Right ventricle myocardium superior (tissue), 1 donor: ENCODE results near the gene C7orf33. TPM values are rescaled to one million over a fixed set of nuclear protein-coding genes. Genes with fewer than 3 reads are reported as not detected.
A peak's percentile ranks its signal among the peaks of the same experiment; 100 is the strongest.

Experiments
- ATAC-seq: fragments of 200-7000 bp; cut with Tn5 transposase; one replicate; pipeline ENCODE4 v1.9.1; 2020; ENCODE audit warnings: mild to moderate bottlenecking; ENCODE audit not compliant: poor library complexity
- DNase-seq: peaks from one replicate; pipeline ENCODE4 v3.0.0-alpha.2; 2020
- intact Hi-C: fragments of 100-400 bp; cut with DNase I; formaldehyde crosslinking; loops from one replicate; pipeline ENCODE4 v1.11.2; 2022
- total RNA-seq: library from RNA; stranded (reverse); fragmentation: NEBNext Ultra II Directional; extraction: Animal tissue kit (Norgen Biotek cat#: 25700); gene quantifications from one replicate; pipeline ENCODE4 v1.2.1, GENCODE V29; 2021
- donor health status: DM: no; HTN: yes; CAD: no; lungs with severe emphysema.

C7orf33 gene
- total RNA-seq, 1 donor from 2014 or later: not detected

DNA sequence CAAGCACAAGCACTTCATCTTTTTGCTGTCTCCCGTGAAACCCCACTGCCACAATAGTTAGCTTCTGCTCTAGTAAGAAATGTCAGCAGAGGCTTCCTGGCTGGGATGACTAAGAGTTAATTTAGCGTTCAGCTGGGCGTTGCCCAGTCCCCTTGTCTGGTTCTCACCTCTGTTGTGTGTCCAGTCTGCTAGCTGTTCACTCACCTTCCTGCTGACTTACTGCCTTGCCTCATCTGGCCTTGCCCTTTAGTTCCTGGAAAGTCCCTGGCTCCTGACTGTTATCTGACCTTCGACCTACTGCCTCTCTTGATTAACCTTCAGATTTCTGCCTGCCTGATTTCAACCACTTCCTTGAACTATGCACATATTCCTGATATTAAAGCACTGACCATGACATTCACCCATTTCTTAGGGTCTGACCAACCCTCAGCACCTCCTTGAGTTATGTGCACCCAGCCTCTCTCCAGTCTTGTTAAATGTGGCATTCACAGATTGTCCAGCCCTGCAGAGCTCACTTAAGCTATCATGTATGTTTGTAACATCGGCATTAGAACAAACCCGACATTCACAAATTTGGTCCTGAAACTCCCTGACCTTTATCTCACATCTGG, 30.3 kb downstream of the C7orf33 start:
- intact Hi-C loops: no loop called here
- ATAC-seq (no peak), DNase-seq (no peak)

DNA sequence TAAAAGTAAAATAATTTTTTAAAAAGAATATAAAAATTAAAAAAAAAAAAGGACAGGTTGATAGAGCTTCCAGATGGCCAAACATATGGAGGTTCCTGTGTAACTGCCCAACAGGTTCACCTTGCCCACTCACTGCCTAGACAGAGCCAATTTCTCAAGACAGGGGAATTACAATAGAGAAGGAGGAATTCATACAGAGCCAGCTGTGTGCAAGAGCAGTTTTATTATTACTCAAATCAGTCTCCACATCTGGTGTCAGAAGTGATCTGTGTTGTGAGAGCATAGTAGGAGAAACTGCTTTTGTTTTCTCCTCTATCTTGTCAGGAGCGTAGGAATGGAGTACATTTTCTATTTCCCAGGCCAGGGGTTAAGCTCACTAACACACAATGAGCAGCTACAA, 31.0 kb downstream of the C7orf33 start:
- DNase-seq (no peak), ATAC-seq (no peak)
- intact Hi-C loops: no loop called here

GRCh38 chr7:148622887-148623585, 32.5 kb downstream of the C7orf33 start:
- intact Hi-C loops: no loop called here
- no peak for DNase-seq
- ATAC-seq: no peak

- DNase-seq: no peak
- intact Hi-C loops: no loop called here
- ATAC-seq: no peak
These were observed 33.2 kb downstream of the C7orf33 start for GRCh38 chr7:148623586-148624282.

GRCh38 chr7:148624735-148625134, 34.2 kb downstream of the C7orf33 start:
- intact Hi-C loops: no loop called here
- no peak for DNase-seq
- no peak for ATAC-seq

GRCh38 chr7:148625342-148625741, 34.8 kb downstream of the C7orf33 start:
- ATAC-seq (no peak), DNase-seq (no peak)
- intact Hi-C loops: no loop called here

DNA sequence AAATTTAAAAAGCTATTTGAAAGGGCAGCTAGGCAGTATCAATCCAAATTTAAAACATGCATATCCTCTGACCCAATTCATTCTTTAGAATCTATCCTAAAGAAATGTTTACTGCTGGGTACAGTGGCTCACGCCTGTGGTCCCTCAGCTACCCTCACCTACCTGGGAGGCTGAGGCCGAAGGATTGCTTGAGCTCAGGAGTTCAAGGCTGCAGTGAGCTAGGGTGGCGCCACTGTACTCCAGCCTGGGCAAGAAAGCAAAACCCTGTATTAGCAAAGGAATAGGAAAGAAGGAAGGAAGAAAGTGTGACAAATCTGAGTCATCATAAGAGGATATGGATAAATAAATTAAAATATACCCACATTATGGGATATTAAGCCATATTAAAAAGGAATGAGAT, 36.3 kb downstream of the C7orf33 start:
- no peak for ATAC-seq
- intact Hi-C loops: no loop called here

DNA sequence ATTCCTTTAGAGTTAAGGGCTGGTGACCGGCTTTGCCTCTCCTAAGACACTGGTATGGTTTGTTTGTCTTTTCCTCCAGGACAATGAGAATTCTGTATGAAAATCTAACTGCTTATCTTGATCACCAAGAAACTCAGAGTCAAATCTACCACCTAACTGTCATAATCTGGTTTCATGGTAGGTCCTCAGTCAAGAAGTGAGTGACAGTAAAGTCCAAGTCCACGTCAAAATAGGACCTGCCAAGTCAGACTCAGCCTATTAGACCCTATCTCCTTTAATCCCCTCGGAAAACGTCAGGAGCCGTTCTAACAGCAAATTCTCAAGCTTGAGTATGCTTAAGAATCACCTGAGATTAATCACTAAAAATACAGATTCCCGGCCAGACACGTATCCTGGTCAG, 37.4 kb downstream of the C7orf33 start:
- intact Hi-C loops: no loop called here
- ATAC-seq (no peak), DNase-seq (no peak)

More for the DNA sequence above, 36.3 kb downstream of the C7orf33 start:
- DNase-seq: no peak

- no peak for ATAC-seq
- intact Hi-C loops: no loop called here
- DNase-seq: no peak
These were observed 39.5 kb downstream of the C7orf33 start for GRCh38 chr7:148630078-148630477.

GRCh38 chr7:148633761-148634160, 43.2 kb downstream of the C7orf33 start:
- ATAC-seq (no peak), DNase-seq (no peak)
- intact Hi-C loops: no loop called here

GRCh38 chr7:148637094-148637493, 46.5 kb downstream of the C7orf33 start:
- intact Hi-C loops: no loop called here
- DNase-seq (no peak), ATAC-seq (no peak)

- intact Hi-C loops: no loop called here
- no peak for ATAC-seq
- no peak for DNase-seq
These were observed 55.3 kb downstream of the C7orf33 start for GRCh38 chr7:148645898-148646297.

DNA sequence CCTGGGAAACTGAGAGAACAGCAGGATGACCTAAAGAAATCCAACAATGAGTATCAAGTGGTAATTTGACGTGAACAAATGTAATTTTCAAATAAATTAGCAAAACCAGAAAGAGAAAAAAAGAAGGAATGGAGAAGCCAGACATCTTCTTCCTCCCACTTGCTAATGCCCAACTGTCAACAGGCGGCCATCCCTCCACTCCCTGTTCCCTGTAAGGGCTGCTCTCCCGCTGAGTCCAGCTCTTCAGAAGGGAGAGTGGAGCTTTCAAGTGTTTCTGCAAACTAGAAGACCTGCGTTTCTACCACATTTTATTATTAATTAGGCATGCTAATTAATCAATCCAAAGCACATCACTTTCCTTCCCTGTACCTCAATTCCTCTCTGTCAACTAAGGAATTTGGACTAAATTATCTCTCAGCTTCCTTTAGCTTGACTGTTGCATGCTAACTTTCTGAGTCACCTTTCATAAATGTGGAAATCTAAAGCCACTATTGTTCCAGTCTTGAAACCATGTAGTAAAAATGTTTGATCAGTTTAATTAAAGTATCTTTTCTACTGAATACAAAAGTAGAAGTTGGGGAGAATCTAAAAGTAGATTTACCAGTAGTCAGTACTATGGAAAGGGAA, 59.8 kb downstream of the C7orf33 start:
- intact Hi-C loops: no loop called here
- no peak for ATAC-seq
- no peak for DNase-seq

- DNase-seq (no peak), ATAC-seq (no peak)
- intact Hi-C loops: no loop called here
These were observed 62.2 kb downstream of the C7orf33 start for GRCh38 chr7:148652773-148653172.

GRCh38 chr7:148657929-148658328, 67.4 kb downstream of the C7orf33 start:
- DNase-seq: no peak
- intact Hi-C loops: no loop called here
- ATAC-seq: no peak

DNA sequence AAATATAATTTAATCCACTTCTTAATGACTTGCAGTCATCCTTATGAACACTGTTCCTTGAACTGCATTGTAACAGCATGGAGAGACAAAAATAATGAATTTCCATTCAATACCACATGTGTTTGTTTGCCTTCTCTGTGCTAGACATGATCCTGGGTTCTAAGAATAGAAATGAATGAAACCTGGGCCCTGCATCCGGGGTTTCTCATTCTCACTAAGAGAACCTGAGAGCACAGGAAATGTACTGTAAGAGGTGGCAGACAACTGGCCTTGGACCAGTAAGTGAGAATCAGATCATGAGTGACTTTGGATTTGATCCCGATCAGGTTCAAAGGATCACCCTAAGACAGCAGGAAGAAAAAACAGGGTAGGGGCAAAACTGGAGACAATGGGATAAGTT, 70.9 kb downstream of the C7orf33 start:
- intact Hi-C loops: no loop called here
- no peak for DNase-seq
- ATAC-seq: no peak

- DNase-seq: no peak
- no peak for ATAC-seq
- intact Hi-C loops: no loop called here
These were observed 72.1 kb downstream of the C7orf33 start for GRCh38 chr7:148662646-148663045.

- ATAC-seq: peak; percentile 68
- DNase-seq: peak; percentile 54
- intact Hi-C loops: no loop called here
These were observed 73.8 kb downstream of the C7orf33 start for GRCh38 chr7:148664324-148664723.

DNA sequence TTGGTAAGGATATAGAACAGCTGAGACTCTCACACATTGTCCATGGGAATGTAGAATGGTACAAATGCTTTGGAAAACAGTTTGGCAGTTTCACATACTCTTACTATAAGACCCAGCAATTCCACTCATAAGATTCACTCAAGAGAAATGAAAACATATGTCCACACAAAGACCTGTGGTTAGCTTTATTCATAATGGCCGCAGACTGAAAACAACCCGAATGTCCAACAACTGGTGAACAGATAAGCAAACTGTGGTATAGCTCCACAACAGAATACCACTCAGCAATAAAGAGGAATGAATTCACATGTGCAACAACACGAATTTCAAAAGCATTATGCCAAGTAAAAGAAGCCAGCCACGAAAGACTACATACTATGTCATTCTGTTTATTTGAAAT, 74.7 kb downstream of the C7orf33 start:
- intact Hi-C loops: no loop called here
- no peak for DNase-seq
- ATAC-seq: no peak
